ENCODE measurements around the gene TTLL9. TPM values are rescaled to one million over a fixed set of nuclear protein-coding genes. Genes with fewer than 3 reads are reported as not detected.
"Not testable (repeated sequence)": the region's sequence is repeated elsewhere in the genome, so short reads cannot be mapped to it uniquely, and the experiment has no call there.

The TTLL9 gene, protein sequence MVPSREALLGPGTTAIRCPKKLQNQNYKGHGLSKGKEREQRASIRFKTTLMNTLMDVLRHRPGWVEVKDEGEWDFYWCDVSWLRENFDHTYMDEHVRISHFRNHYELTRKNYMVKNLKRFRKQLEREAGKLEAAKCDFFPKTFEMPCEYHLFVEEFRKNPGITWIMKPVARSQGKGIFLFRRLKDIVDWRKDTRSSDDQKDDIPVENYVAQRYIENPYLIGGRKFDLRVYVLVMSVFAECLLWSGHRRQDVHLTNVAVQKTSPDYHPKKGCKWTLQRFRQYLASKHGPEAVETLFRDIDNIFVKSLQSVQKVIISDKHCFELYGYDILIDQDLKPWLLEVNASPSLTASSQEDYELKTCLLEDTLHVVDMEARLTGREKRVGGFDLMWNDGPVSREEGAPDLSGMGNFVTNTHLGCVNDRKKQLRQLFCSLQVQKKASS
- total RNA-seq, result not detected

DNA sequence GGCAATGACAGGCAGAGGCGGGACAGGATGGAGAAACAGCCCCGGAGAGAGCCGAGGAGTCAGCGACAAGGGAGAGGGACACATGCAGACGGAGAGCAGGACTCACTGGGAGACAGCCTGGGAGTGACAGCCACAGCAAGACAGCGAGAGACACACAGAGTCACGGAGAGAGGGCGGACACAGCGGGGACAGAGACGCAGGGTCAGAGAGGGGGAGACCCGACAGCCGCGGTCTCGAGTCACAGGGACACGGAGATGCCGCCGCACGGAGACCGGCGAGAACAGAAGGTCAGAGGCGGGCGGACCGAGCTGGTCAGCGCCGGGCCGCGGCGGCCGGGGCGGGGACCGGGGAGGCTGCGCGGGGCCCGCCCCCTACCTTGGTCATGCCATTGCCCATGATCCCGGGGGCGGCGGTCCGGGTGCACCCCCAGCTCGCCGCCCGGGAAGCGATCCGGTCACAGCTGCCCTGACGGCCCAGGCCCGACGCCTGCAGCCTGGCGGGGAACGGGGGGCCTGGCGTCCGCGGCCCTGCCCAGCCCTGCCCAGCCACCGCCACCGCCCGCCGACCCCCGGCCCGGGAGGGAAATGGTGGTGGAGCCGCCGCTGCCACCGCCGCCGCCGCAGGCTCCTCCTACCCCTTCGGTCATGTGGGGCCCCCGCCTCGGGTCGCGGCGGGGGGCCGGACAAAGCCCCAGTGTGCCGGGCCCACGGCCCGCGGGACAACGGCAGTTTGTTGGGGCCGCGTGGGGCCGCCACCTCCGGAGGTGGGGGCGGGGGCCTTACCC, at the start of gene TTLL9, which contains the start of gene DUSP15:
Gene TTLL9, plus strand, starts transcription at position 693 of the 784 bp plus-strand sequence. CDS start 493 bp downstream, outside the sequence.
Gene DUSP15, minus strand, starts transcription at position 586 of the 784 bp plus-strand sequence. Its CDS starts 190 bp downstream, at position 396.
- CTCF ChIA-PET, result interaction anchor here (0.6 to 1.7 kb wide), 2 partner anchors 11 to 1907 kb away, joined by 3 read pairs; no protein-coding TSS in a partner anchor
- Mint-ChIP-seq H3K9me3 (ENCODE audit: low read depth) (no peaks in the 10 kb centered on the region), H3K36me3 (peaks cover 3% of the 10 kb centered on the region), H3K27me3 (peaks cover 58% of the 10 kb centered on the region), H3K4me3 (peak within 1 kb of the TSS; percentile 58), H3K4me1 (peaks cover 11% of the 10 kb centered on the region), H3K27ac (no peak within 1 kb of the TSS)
- DNase-seq (no peak), ATAC-seq (peak; percentile 54)

DNA sequence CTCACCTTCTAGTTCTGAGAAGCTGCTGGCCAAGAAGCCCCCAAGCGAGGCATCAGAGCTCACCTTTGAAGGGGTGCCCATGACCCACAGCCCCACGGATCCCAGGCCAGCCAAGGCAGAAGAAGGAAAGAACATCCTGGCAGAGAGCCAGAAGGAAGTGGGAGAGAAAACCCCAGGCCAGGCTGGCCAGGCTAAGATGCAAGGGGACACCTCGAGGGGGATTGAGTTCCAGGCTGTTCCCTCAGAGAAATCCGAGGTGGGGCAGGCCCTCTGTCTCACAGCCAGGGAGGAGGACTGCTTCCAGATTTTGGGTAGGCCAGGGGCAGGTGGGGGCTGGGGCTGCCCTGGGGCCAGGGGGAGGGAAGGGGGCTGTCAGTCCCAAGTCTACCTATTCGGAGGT, 49.0 kb upstream of the TTLL9 start:
- Mint-ChIP-seq H3K4me1 (peaks cover 7% of the 10 kb centered on the region), H3K27ac (no peak overlapping the region), H3K36me3 (no peaks in the 10 kb centered on the region), H3K27me3 (no peaks in the 10 kb centered on the region), H3K9me3 (ENCODE audit: low read depth) (no peaks in the 10 kb centered on the region), H3K4me3 (no peak overlapping the region)
- ATAC-seq, result no peak
- DNase-seq, result no peak
- CTCF ChIA-PET, result interaction anchor here (1.0 to 7.1 kb wide), 8 partner anchors 12 to 270 kb away, joined by 3 to 110 read pairs (median 26); partner anchors contain the start of gene FOXS1

DNA sequence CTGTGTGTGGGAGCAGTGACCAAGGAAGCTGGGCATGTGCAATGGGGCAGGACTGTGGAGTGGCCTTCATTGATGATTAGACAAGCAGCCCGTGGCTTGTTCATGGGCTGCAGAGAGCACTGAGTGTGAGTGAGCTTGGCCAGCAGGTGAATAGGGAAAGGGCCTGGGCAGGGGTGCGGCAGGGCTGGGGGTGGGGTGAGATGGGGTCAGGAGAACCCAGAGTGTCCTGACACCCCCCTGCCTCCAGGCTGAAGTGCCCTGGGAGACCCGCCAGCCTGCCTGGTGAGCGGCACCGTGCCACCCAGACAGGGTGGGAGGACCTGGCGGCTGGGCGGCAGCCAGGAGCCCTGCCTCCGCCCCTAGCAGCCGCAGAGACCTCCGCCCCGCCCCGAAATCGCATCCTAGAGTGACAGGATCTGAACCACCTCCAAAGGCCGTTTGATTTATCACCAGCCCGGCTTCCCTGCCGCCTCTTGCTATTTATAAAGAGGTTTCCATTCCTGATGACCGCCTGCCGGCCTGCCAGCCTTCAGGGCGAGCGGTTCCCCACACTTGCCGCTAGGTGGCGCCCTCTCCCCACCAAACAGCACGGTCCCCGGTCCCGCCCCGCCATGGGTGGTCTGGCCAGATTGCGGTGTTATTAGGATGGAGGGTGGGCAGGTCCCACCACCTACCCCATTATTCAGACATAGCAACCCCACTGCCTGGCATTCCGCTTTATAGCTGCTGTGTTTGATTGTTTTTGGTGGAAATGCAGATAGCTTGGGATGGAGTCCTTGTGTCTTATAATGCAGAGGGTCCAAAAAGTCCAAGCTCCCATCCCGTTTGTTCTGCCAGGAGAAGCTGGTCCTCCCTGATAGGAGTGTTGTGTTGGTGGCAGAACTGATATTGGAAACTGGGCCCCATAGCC, 47.8 kb upstream of the TTLL9 start:
- ATAC-seq (peak; percentile 90), DNase-seq (peak; percentile 76)
- no peak overlapping the region for H3K27ac Mint-ChIP-seq
- peaks cover 7% of the 10 kb centered on the region for H3K4me1 Mint-ChIP-seq
- H3K36me3 Mint-ChIP-seq, result no peaks in the 10 kb centered on the region
- no peaks in the 10 kb centered on the region for H3K9me3 Mint-ChIP-seq (ENCODE audit: low read depth)
- no peaks in the 10 kb centered on the region for H3K27me3 Mint-ChIP-seq
- CTCF ChIA-PET, result interaction anchor here (0.6 to 7.1 kb wide), 37 partner anchors 9 to 273 kb away, joined by 3 to 110 read pairs (median 4); partner anchors contain the start of genes FOXS1 and PDRG1
- no peak overlapping the region for H3K4me3 Mint-ChIP-seq

DNA sequence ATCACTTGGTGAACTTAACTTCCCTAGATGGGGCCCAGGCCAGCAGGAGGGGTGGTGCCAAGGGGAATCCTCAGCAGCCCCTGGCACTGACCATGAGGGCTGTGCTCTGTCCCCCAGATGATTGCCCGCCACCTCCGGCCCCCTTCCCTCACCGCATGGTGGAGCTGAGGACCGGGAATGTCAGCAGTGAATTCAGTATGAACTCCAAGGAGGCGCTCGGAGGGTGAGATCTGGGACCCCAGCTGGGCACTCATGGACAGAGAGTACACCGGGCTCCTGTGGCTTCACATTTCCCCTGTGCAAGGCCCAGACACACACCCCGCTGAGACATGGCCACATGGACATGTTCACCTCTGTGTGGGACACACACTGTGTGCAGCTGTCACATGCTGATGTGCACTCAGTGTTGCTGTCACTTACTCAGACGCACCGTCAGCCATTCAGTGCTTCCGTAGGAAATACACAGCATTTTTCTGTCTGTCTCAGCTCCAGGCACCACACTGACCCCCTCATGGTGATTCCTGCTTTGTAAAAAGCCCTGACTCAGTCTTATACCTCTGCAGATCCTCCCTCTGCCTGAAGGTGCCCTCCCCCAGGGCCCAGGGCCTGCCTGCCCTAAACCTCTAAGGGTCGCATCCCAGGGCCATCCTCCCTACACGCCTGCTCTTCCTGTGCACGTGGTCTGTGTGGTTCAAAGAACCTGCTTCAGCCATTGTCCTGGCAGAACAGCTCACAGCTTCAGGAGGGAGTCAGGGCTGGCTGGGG, 46.9 kb upstream of the TTLL9 start:
- no peak for DNase-seq
- Mint-ChIP-seq H3K27ac (no peak overlapping the region), H3K36me3 (no peaks in the 10 kb centered on the region)

DNA sequence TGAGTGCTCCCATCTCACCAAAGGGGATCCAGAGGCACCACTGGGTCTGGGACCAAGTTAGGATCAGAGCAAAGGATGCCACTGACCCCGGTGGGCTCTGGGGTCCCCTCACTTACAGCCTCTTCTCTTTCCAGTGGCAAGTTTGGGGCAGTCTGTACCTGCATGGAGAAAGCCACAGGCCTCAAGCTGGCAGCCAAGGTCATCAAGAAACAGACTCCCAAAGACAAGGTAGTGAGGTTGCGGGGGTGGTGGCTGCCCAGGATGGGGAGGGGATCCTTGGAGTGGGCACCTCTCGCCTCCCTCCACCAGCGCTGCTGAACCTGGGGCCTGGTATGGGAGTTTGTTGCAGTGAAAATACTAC, 46.3 kb upstream of the TTLL9 start:
- Mint-ChIP-seq H3K36me3 (no peaks in the 10 kb centered on the region), H3K4me1 (peaks cover 7% of the 10 kb centered on the region), H3K27me3 (no peaks in the 10 kb centered on the region), H3K27ac (no peak overlapping the region), H3K4me3 (no peak overlapping the region), H3K9me3 (ENCODE audit: low read depth) (no peaks in the 10 kb centered on the region)
- no peak for DNase-seq
- CTCF ChIA-PET, result interaction anchor here (1.0 to 7.1 kb wide), 11 partner anchors 10 to 218 kb away, joined by 3 to 110 read pairs (median 9); partner anchors contain the start of genes FOXS1 and PDRG1
- ATAC-seq, result no peak

More for the DNA sequence above, 46.9 kb upstream of the TTLL9 start:
- H3K27me3 Mint-ChIP-seq, result no peaks in the 10 kb centered on the region
- peaks cover 7% of the 10 kb centered on the region for H3K4me1 Mint-ChIP-seq
- no peaks in the 10 kb centered on the region for H3K9me3 Mint-ChIP-seq (ENCODE audit: low read depth)
- CTCF ChIA-PET, result interaction anchor here (0.6 to 7.1 kb wide), 32 partner anchors 8 to 272 kb away, joined by 3 to 110 read pairs (median 4); partner anchors contain the start of genes FOXS1 and PDRG1
- no peak overlapping the region for H3K4me3 Mint-ChIP-seq
- no peak for ATAC-seq

DNA sequence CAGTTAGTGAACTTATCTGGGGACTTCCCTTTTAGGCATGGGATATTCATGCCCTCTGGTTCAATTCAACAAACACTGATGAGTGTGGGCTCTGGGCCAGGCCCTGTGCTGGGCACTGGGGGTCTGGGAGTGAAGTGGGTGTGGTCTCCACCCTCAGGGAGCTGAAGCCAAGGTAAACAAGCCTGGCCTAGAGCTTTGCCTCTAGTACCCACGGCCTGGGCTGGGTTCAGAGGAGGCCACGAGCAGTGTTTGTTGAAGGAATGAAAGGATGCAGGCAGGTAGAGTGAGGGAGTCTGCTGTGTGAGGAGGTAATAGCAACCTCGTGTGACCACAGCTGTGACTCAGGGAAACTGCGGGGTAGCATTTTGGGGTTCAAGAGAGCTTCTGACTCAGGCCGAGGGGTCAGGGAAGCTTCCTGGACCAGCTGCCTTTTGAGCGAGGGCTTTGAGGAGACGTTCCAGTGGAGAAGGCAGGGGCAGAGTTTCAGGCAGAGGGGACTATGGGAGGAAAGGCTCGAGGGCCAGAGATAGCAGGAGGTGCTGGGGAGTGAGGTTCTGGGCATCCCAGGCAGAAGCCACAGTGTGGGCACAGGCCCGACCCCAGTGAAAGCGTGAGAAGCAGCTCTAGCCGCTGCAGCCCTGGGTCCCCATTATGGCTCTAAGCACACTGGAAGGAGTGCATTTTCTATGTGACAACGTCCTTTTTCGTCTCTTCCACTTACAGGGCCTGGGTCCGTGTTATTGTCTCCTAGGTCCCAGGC, 45.7 kb upstream of the TTLL9 start:
- no peak for DNase-seq
- Mint-ChIP-seq H3K9me3 (ENCODE audit: low read depth) (no peaks in the 10 kb centered on the region), H3K27me3 (no peaks in the 10 kb centered on the region), H3K27ac (no peak overlapping the region), H3K4me1 (peaks cover 7% of the 10 kb centered on the region), H3K36me3 (no peaks in the 10 kb centered on the region), H3K4me3 (no peak overlapping the region)
- no peak for ATAC-seq
- CTCF ChIA-PET, result interaction anchor here (0.9 to 7.1 kb wide), 6 partner anchors 9 to 148 kb away, joined by 3 to 110 read pairs (median 4); partner anchors contain the start of genes FOXS1 and PDRG1

DNA sequence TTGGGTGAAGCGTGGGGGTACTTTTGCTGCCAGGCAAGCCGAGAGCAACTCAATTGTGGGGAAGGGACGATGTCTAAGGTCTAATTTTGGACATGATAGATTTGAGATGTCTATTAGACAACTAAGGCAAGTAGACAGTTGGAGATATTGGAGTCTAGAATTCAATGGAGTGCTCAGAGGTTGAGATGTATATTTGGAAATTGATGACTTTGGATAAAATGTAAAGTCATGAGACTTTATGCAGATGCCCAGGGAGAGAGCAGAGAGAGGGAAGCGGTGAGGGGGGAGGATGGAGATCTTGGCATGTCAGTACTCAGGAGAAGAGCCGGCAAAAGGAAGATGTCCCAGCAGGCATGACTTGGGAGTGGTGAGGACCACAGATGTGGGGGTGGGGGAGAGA, 44.4 kb upstream of the TTLL9 start:
- DNase-seq (no peak), ATAC-seq (no peak)
- CTCF ChIA-PET, result interaction anchor here (1.5 kb wide), 1 partner anchor 21 kb away, joined by 5 read pairs; no protein-coding TSS in a partner anchor
- peaks cover 7% of the 10 kb centered on the region for H3K4me1 Mint-ChIP-seq
- H3K9me3 Mint-ChIP-seq (ENCODE audit: low read depth), result no peaks in the 10 kb centered on the region
- H3K36me3 Mint-ChIP-seq, result no peaks in the 10 kb centered on the region
- H3K27me3 Mint-ChIP-seq, result no peaks in the 10 kb centered on the region
- no peak overlapping the region for H3K4me3 Mint-ChIP-seq
- no peak overlapping the region for H3K27ac Mint-ChIP-seq

DNA sequence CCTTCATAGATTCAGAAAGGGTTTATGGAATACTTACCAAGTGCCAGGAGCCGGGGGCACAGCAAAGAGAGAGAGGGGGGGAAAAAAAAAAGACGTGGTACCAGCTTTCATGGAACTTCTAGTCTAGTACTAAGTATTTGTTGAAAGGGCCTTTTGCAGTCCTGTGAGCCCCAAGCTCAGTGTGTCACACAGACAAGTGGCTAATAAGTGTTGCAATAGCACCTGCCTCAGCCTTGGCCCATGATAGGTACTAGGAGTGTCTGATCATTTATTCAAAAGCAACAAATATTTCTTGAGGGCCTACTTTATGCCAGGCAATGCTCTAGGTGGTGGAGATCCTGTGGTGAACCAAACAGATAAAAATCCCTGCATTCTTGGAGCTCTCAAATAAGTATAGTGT, 43.4 kb upstream of the TTLL9 start:
- Mint-ChIP-seq H3K27ac (no peak overlapping the region), H3K36me3 (no peaks in the 10 kb centered on the region), H3K9me3 (ENCODE audit: low read depth) (no peaks in the 10 kb centered on the region), H3K4me3 (no peak overlapping the region), H3K4me1 (peaks cover 7% of the 10 kb centered on the region), H3K27me3 (no peaks in the 10 kb centered on the region)
- ATAC-seq (no peak), DNase-seq (no peak)
- CTCF ChIA-PET, result interaction anchor here (0.6 to 1.5 kb wide), 4 partner anchors 9 to 158 kb away, joined by 3 to 5 read pairs (median 4); no protein-coding TSS in a partner anchor

DNA sequence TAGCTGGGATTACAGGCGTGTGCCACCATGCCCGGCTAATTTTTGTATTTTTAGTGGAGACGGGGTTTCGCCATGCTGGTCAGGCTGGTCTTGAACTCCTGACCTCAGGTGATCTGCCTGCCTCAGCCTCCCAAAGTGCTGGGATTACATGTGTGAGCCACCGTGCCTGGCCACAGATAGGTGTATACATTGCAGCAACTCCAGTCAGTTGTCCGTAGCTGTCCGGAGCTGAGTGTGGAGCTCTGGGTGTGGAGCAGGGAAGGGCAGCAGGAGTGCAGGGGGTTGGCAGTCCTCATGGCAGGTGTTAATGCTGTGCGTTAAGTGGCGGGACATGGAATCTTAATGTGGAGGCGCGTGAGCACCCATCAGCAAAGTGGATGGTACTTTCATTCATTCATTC, 42.4 kb upstream of the TTLL9 start:
- not testable (repeated sequence) for DNase-seq; H3K27me3 Mint-ChIP-seq; ATAC-seq; H3K9me3 Mint-ChIP-seq (ENCODE audit: low read depth); H3K4me3 Mint-ChIP-seq; H3K27ac Mint-ChIP-seq; H3K4me1 Mint-ChIP-seq; H3K36me3 Mint-ChIP-seq
- CTCF ChIA-PET, result interaction anchor here (0.7 to 1.0 kb wide), 2 partner anchors 8 to 204 kb away, joined by 3 read pairs; no protein-coding TSS in a partner anchor

DNA sequence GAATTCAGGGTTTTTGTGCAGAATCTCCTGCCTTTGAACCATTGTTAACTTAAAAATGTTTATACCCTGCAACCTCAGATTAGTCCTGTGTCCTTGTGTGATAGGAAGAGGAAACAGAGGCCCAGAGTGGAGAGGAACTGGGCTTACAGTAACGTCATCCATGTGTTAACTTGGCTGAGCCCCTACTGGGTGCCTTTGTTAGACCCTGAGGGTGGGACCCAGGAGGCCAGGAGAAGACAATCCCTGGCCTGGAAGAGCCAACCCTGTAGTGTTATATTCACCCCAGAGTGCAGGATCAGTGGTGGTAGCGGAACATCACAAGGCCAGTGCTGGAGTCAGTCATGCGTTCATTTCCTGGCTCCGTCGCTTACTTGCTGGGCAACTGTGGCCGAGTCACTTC, 40.7 kb upstream of the TTLL9 start:
- no peaks in the 10 kb centered on the region for H3K4me1 Mint-ChIP-seq
- CTCF ChIA-PET, result interaction anchor here (0.9 to 2.4 kb wide), 5 partner anchors 17 to 201 kb away, joined by 3 to 14 read pairs (median 3); no protein-coding TSS in a partner anchor
- no peaks in the 10 kb centered on the region for H3K36me3 Mint-ChIP-seq
- H3K27me3 Mint-ChIP-seq, result peaks cover under 1% of the 10 kb centered on the region
- ATAC-seq (no peak), DNase-seq (no peak)
- H3K27ac Mint-ChIP-seq, result no peak overlapping the region
- H3K9me3 Mint-ChIP-seq (ENCODE audit: low read depth), result no peaks in the 10 kb centered on the region
- H3K4me3 Mint-ChIP-seq, result no peak overlapping the region

DNA sequence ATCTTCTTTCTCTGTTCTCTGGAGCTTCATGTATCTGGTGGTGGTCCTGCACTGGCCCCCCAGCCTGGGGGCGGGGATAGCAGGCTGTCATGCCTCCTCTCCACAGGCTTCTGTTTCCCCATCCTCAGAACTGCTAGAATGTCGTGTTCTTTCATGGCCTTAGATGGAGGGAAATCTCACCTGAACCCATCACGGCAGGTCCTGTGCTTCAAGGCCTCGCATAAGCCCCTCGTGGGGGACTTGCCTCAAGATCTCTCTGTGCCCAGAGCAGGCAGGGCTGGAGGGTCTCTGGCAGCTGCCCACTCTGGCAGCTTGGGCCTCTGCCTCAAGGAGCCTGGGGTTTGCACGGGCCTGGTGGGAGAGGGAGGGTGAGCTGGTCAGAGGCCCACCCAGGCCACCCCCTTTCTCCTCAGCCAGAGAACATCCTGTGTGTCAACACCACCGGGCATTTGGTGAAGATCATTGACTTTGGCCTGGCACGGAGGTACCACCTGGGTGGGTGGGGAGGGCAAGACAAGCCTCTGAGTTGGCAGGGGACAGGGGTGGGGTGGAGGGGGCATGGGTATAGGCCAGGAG, 39.9 kb upstream of the TTLL9 start:
- DNase-seq (no peak), ATAC-seq (no peak)
- Mint-ChIP-seq H3K9me3 (ENCODE audit: low read depth) (no peaks in the 10 kb centered on the region), H3K4me1 (peaks cover 5% of the 10 kb centered on the region), H3K27ac (no peak overlapping the region), H3K36me3 (no peaks in the 10 kb centered on the region), H3K4me3 (no peak overlapping the region), H3K27me3 (peaks cover 4% of the 10 kb centered on the region)
- CTCF ChIA-PET, result interaction anchor here (0.9 to 2.4 kb wide), 5 partner anchors 16 to 200 kb away, joined by 3 to 14 read pairs (median 3); no protein-coding TSS in a partner anchor
